CD14-positive monocyte (primary cell): ENCODE measurements around the gene LAMB4. TPM values are rescaled to one million over a fixed set of nuclear protein-coding genes. Genes with fewer than 3 reads are reported as not detected.

Experiments
- DNase-seq, 3 donors: peaks; one replicate each; pipeline ENCODE4 v3.0.0-alpha.2; 2011 to 2022
- H2AFZ ChIP-seq: 2 replicates; pipeline ENCODE4 v1.6.0; 2012; ENCODE audit warnings: mild to moderate bottlenecking, low read depth, low read length, inconsistent platforms; ENCODE audit not compliant: insufficient read depth, poor library complexity, severe bottlenecking
- H3K27ac ChIP-seq, 2 donors: 1 replicate in 1 of 2; 2 replicates in 1 of 2; pipeline ENCODE4 v1.5.1; 2012 to 2013; ENCODE audit warnings: low read length in 2 of 2, control low read depth in 1 of 2, inconsistent platforms in 1 of 2, low read depth in 1 of 2, mild to moderate bottlenecking in 1 of 2
- H3K27me3 ChIP-seq, 2 donors: one replicate each; pipeline versions ENCODE4 v1.6.0 to v1.6.1; 2011 to 2013; ENCODE audit warnings: low read length in 2 of 2; ENCODE audit not compliant: control insufficient read depth in 2 of 2, insufficient read depth in 2 of 2
- H3K36me3 ChIP-seq, 2 donors: replicated peaks in 1 of 2; 1 replicate in 1 of 2; 2 replicates in 1 of 2; pipeline versions ENCODE4 v1.5.1 to v1.6.1; 2012 to 2013; ENCODE audit warnings: low read length in 2 of 2, control low read depth in 1 of 2, inconsistent platforms in 1 of 2, mild to moderate bottlenecking in 1 of 2; ENCODE audit not compliant: insufficient read depth in 2 of 2, control insufficient read depth in 1 of 2
- H3K4me1 ChIP-seq, 2 donors: 1 replicate in 1 of 2; 2 replicates in 1 of 2; pipeline versions ENCODE4 v1.5.1 to v1.6.1; 2012 to 2013; ENCODE audit warnings: low read length in 2 of 2, control low read depth in 1 of 2, inconsistent platforms in 1 of 2, mild to moderate bottlenecking in 1 of 2, moderate library complexity in 1 of 2; ENCODE audit not compliant: insufficient read depth in 2 of 2, control insufficient read depth in 1 of 2
- H3K4me2 ChIP-seq: replicated peaks from 2 replicates; pipeline ENCODE3; 2012; ENCODE audit warnings: low read length, moderate library complexity, mild to moderate bottlenecking; ENCODE audit not compliant: poor library complexity, severe bottlenecking; ENCODE audit errors: extremely low read depth
- H3K4me3 ChIP-seq, 3 experiments: fragments of 200-600 bp in 1 of 3; sonication (generic) in 1 of 3; replicated peaks in 1 of 3; 1 replicate in 2 of 3; 2 replicates in 1 of 3; pipeline ENCODE4 v1.5.1; 2011 to 2013; ENCODE audit warnings: low read length in 3 of 3, mild to moderate bottlenecking in 3 of 3, control low read depth in 2 of 3, low read depth in 2 of 3, inconsistent platforms in 1 of 3, moderate library complexity in 1 of 3
- H3K79me2 ChIP-seq: 2 replicates; pipeline ENCODE4 v1.6.0; 2012; ENCODE audit warnings: mild to moderate bottlenecking, control low read depth, inconsistent platforms, low read length, moderate library complexity; ENCODE audit not compliant: insufficient read depth
- H3K9ac ChIP-seq: 2 replicates; pipeline ENCODE4 v1.6.0; 2017; ENCODE audit warnings: low read length, mild to moderate bottlenecking; ENCODE audit not compliant: insufficient read depth, poor library complexity, severe bottlenecking
- H3K9me3 ChIP-seq, 2 donors: replicated peaks in 1 of 2; 1 replicate in 1 of 2; 2 replicates in 1 of 2; pipeline versions ENCODE4 v1.5.1 to v1.6.1; 2012 to 2013; ENCODE audit warnings: low read length in 2 of 2, control low read depth in 1 of 2; ENCODE audit not compliant: control insufficient read depth in 1 of 2, insufficient read depth in 1 of 2
- H4K20me1 ChIP-seq: 2 replicates; pipeline ENCODE4 v1.6.0; 2012; ENCODE audit warnings: mild to moderate bottlenecking, low read length, control low read depth, moderate library complexity; ENCODE audit not compliant: insufficient read depth
- H3K27ac Mint-ChIP-seq, 7 donors: one replicate each; pipeline ENCODE4 v1.8.0; 2020; ENCODE audit warnings: mild to moderate bottlenecking in 7 of 7, mixed read lengths in 7 of 7, moderate library complexity in 6 of 7, inconsistent platforms in 2 of 7
- H3K27me3 Mint-ChIP-seq, 3 donors: one replicate each; pipeline ENCODE4 v1.8.0; 2021 to 2022; ENCODE audit warnings: low read depth in 3 of 3, mild to moderate bottlenecking in 3 of 3, mixed read lengths in 3 of 3, moderate library complexity in 3 of 3, inconsistent platforms in 1 of 3
- H3K36me3 Mint-ChIP-seq, 2 donors: one replicate each; pipeline ENCODE4 v1.8.0; 2020; ENCODE audit warnings: mixed read lengths in 2 of 2, inconsistent platforms in 1 of 2, mild to moderate bottlenecking in 1 of 2
- H3K4me1 Mint-ChIP-seq: one replicate; pipeline ENCODE4 v1.8.0; 2020; ENCODE audit warnings: mild to moderate bottlenecking, mixed read lengths
- H3K4me3 Mint-ChIP-seq, 2 donors: one replicate each; pipeline ENCODE4 v1.8.0; 2020; ENCODE audit warnings: mild to moderate bottlenecking in 2 of 2, mixed read lengths in 2 of 2, moderate library complexity in 1 of 2
- H3K9me3 Mint-ChIP-seq, 7 donors: one replicate each; pipeline ENCODE4 v1.8.0; 2020 to 2022; ENCODE audit warnings: mixed read lengths in 7 of 7, mild to moderate bottlenecking in 6 of 7, moderate library complexity in 6 of 7, inconsistent platforms in 2 of 7
- CTCF ChIP-seq: fragments of 200-600 bp; IDR thresholded peaks from one replicate; pipeline ENCODE4 v1.8.0; 2022; ENCODE audit warnings: antibody characterized with exemption, mild to moderate bottlenecking
- WGBS: methylation state at CpG from one replicate; pipeline ENCODE4 v1.1.5; 2013; ENCODE audit warnings: missing lambda C conversion rate; ENCODE audit not compliant: insufficient coverage; 5-methylcytosine and 5-hydroxymethylcytosine counted together
- intact Hi-C, 2 donors: fragments of 100-400 bp; cut with micrococcal nuclease; formaldehyde crosslinking; loops; one replicate each; pipeline versions ENCODE4 v1.15.0 to v1.15.1; 2023
- polyA plus RNA-seq, 3 donors: library from polyadenylated mRNA; depleted of rRNA in 1 of 3; unstranded in 2 of 3; stranded (reverse) in 1 of 3; fragments of 300-500 nt in 2 of 3; fragments of >200 nt in 1 of 3; fragmentation: Illumina TruSeq in 2 of 3; gene quantifications; 1 replicate in 2 of 3; 2 replicates in 1 of 3; pipeline ENCODE4 v1.2.3, GENCODE V29; 2012 to 2021

Gene LAMB4
- polyA plus RNA-seq, 3 donors: not detected

DNA sequence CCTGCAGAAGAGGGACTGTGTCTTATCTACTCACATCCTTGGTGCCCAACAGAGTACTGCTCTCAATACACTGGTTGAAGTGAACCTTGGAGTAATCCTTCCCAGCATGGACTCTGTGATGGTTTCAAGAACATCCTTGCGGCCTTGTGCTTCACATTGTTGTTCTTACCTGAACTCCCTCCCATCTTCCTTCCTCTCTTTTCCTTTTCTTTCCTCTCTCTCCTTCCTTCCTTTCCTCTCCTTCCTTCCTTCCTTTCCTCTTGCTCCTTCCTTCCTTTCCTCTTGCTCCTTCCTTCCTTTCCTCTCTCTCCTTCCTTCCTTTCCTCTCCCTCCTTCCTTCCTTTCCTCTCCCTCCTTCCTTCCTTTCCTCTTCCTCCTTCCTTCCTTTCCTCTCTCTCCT is 153.5 kb downstream of the LAMB4 start:
- no peak for DNase-seq
- Histone ChIP-seq H3K4me3 (no peak overlapping the region), H3K4me2 (no peak overlapping the region), H3K9me3 (no peaks in the 10 kb centered on the region), H2AFZ (no peak overlapping the region), H4K20me1 (no peaks in the 10 kb centered on the region), H3K36me3 (no peaks in the 10 kb centered on the region), H3K4me1 (no peaks in the 10 kb centered on the region), H3K27me3 (no peaks in the 10 kb centered on the region), H3K9ac (no peak overlapping the region), H3K79me2 (no peaks in the 10 kb centered on the region), H3K27ac (no peak overlapping the region)
- 100% methylated on average over 1 of the region's 1 CpG for WGBS
- intact Hi-C loops: no loop called here
- TF ChIP-seq CTCF: no peak
- H3K27me3 Mint-ChIP-seq: peaks cover 0 to 4% (median 0%) of the 10 kb centered on the region in 3 donors
- peaks cover 1% of the 10 kb centered on the region for H3K4me1 Mint-ChIP-seq
- H3K9me3 Mint-ChIP-seq: peaks cover 0 to 3% (median 0%) of the 10 kb centered on the region in 7 donors
- no peak overlapping the region for H3K4me3 Mint-ChIP-seq
- H3K36me3 Mint-ChIP-seq: no peaks in the 10 kb centered on the region
- H3K27ac Mint-ChIP-seq: no peak overlapping the region

- Histone ChIP-seq H2AFZ (no peak overlapping the region), H3K4me3 (no peak overlapping the region), H3K27ac (no peak overlapping the region), H3K9me3 (no peaks in the 10 kb centered on the region), H3K4me2 (no peak overlapping the region), H3K27me3 (no peaks in the 10 kb centered on the region), H3K36me3 (no peaks in the 10 kb centered on the region), H3K9ac (no peak overlapping the region), H4K20me1 (no peaks in the 10 kb centered on the region), H3K4me1 (no peaks in the 10 kb centered on the region), H3K79me2 (no peaks in the 10 kb centered on the region)
- peaks cover 5% of the 10 kb centered on the region for H3K4me1 Mint-ChIP-seq
- H3K36me3 Mint-ChIP-seq: no peaks in the 10 kb centered on the region
- TF ChIP-seq CTCF: no peak
- H3K27me3 Mint-ChIP-seq: peaks cover 0 to 5% (median 0%) of the 10 kb centered on the region in 3 donors
- no peak for DNase-seq
- intact Hi-C loops: no loop called here
- no peak overlapping the region for H3K4me3 Mint-ChIP-seq
- no peak overlapping the region for H3K27ac Mint-ChIP-seq
- H3K9me3 Mint-ChIP-seq: peaks cover 0 to 3% (median 0%) of the 10 kb centered on the region in 7 donors
- WGBS: 95% methylated on average over 12 of the region's 13 CpGs
Observed at GRCh38 chr7:107975394-107976013, 154.7 kb downstream of the LAMB4 start.
